ENCODE measurements around the gene FNDC10. TPM values are rescaled to one million over a fixed set of nuclear protein-coding genes. Genes with fewer than 3 reads are reported as not detected.

Gene FNDC10
- total RNA-seq, 1 donor from 2014 or later = 11.9 TPM

- Mint-ChIP-seq H3K27me3 (ENCODE audit: unreplicated experiment) (peaks cover 11% of the 10 kb centered on the region), H3K36me3 (ENCODE audit: unreplicated experiment) (no peaks in the 10 kb centered on the region), H3K9me3 (ENCODE audit: unreplicated experiment) (peaks cover 8% of the 10 kb centered on the region), H3K4me1 (ENCODE audit: low read depth, unreplicated experiment) (no peaks in the 10 kb centered on the region), H3K4me3 (ENCODE audit: unreplicated experiment) (peak overlapping the region; percentile 96), H3K27ac (ENCODE audit: unreplicated experiment) (peak overlapping the region; percentile 70)
- no peak for DNase-seq
- TF ChIP-seq, protein P1, sequence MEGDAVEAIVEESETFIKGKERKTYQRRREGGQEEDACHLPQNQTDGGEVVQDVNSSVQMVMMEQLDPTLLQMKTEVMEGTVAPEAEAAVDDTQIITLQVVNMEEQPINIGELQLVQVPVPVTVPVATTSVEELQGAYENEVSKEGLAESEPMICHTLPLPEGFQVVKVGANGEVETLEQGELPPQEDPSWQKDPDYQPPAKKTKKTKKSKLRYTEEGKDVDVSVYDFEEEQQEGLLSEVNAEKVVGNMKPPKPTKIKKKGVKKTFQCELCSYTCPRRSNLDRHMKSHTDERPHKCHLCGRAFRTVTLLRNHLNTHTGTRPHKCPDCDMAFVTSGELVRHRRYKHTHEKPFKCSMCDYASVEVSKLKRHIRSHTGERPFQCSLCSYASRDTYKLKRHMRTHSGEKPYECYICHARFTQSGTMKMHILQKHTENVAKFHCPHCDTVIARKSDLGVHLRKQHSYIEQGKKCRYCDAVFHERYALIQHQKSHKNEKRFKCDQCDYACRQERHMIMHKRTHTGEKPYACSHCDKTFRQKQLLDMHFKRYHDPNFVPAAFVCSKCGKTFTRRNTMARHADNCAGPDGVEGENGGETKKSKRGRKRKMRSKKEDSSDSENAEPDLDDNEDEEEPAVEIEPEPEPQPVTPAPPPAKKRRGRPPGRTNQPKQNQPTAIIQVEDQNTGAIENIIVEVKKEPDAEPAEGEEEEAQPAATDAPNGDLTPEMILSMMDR (IDR thresholded peaks at IDR 0.05; ENCODE audit: partially characterized antibody, unreplicated experiment) = no peak
Measured at GRCh38 chr1:1614954-1615255, 15.0 kb upstream of the FNDC10 start.

GRCh38 chr1:1614204-1614953, 14.4 kb upstream of the FNDC10 start:
- Mint-ChIP-seq H3K4me3 (ENCODE audit: unreplicated experiment) (peak overlapping the region; percentile 96), H3K27ac (ENCODE audit: unreplicated experiment) (peak overlapping the region; percentile 70), H3K4me1 (ENCODE audit: low read depth, unreplicated experiment) (no peaks in the 10 kb centered on the region), H3K9me3 (ENCODE audit: unreplicated experiment) (peaks cover 8% of the 10 kb centered on the region), H3K36me3 (ENCODE audit: unreplicated experiment) (no peaks in the 10 kb centered on the region), H3K27me3 (ENCODE audit: unreplicated experiment) (peaks cover 11% of the 10 kb centered on the region)
- TF ChIP-seq, protein P1 (IDR thresholded peaks at IDR 0.05; ENCODE audit: partially characterized antibody, unreplicated experiment) = no peak
- no peak for DNase-seq

DNA sequence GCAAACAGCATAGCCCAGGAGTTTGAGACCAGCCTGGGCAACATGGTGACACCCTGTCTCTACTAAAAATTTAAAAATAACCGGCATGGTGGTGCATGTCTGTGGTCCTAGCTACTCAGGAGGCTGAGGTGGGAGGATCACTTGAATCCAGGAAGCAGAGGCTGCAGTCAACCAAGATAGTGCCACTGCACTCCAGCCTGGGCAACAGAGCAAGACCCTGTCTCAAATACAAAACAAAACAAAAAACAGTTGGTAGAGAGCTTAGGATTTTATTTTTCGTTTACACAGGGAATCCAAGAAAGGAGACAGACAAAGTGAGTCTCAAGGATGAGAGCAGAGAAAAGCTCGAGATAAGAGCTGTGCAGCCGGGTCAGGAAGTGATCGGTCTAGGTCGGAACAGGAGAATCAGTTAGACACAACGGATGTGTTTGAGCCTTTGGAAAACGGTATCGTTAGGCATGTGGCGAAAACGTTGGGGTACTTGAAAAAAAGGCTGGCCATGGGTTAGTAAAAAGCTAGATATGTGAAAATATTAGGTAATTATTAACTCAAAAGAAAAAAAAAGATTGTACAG, 13.7 kb upstream of the FNDC10 start:
- TF ChIP-seq, protein P1 (IDR thresholded peaks at IDR 0.05; ENCODE audit: partially characterized antibody, unreplicated experiment) = no peak
- no peak for DNase-seq
- no peaks in the 10 kb centered on the region for H3K36me3 Mint-ChIP-seq (ENCODE audit: unreplicated experiment)
- peaks cover 8% of the 10 kb centered on the region for H3K9me3 Mint-ChIP-seq (ENCODE audit: unreplicated experiment)
- peak overlapping the region; percentile 14 for H3K27ac Mint-ChIP-seq (ENCODE audit: unreplicated experiment)
- no peaks in the 10 kb centered on the region for H3K4me1 Mint-ChIP-seq (ENCODE audit: low read depth, unreplicated experiment)
- H3K4me3 Mint-ChIP-seq (ENCODE audit: unreplicated experiment) = peak overlapping the region; percentile 96
- peaks cover 9% of the 10 kb centered on the region for H3K27me3 Mint-ChIP-seq (ENCODE audit: unreplicated experiment)

GRCh38 chr1:1612104-1612400, 12.1 kb upstream of the FNDC10 start:
- TF ChIP-seq, protein P1 (IDR thresholded peaks at IDR 0.05; ENCODE audit: partially characterized antibody, unreplicated experiment) = no peak
- Mint-ChIP-seq H3K27ac (ENCODE audit: unreplicated experiment) (no peak overlapping the region), H3K4me1 (ENCODE audit: low read depth, unreplicated experiment) (no peaks in the 10 kb centered on the region), H3K36me3 (ENCODE audit: unreplicated experiment) (no peaks in the 10 kb centered on the region), H3K27me3 (ENCODE audit: unreplicated experiment) (peaks cover 8% of the 10 kb centered on the region), H3K4me3 (ENCODE audit: unreplicated experiment) (no peak overlapping the region), H3K9me3 (ENCODE audit: unreplicated experiment) (peaks cover 5% of the 10 kb centered on the region)
- DNase-seq = no peak

- H3K27ac Mint-ChIP-seq (ENCODE audit: unreplicated experiment) = no peak overlapping the region
- peaks cover 5% of the 10 kb centered on the region for H3K27me3 Mint-ChIP-seq (ENCODE audit: unreplicated experiment)
- DNase-seq = no peak
Measured at GRCh38 chr1:1610796-1611195, 10.9 kb upstream of the FNDC10 start.

More at GRCh38 chr1:1610796-1611195, 10.9 kb upstream of the FNDC10 start:
- Mint-ChIP-seq H3K4me1 (ENCODE audit: low read depth, unreplicated experiment) (no peaks in the 10 kb centered on the region), H3K36me3 (ENCODE audit: unreplicated experiment) (no peaks in the 10 kb centered on the region), H3K9me3 (ENCODE audit: unreplicated experiment) (peaks cover 8% of the 10 kb centered on the region), H3K4me3 (ENCODE audit: unreplicated experiment) (no peak overlapping the region)
- TF ChIP-seq, protein P1 (IDR thresholded peaks at IDR 0.05; ENCODE audit: partially characterized antibody, unreplicated experiment) = no peak

Data from glutamatergic neuron (in vitro differentiated cells).